NCI-H128 (cell line): ENCODE data around the gene LPA.
"Not testable (repeated sequence)": the region's sequence is repeated elsewhere in the genome, so short reads cannot be mapped to it uniquely, and the experiment has no call there.

Experiments used
- DNase-seq: peaks from one replicate; lab custom pipeline; 2025; ENCODE audit not compliant: unreplicated experiment; lab: John Stamatoyannopoulos, UW

The LPA gene

GRCh38 chr6:160664198-160664597 lies at the start of gene LPA:
Gene LPA, minus strand, starts transcription at chr6:160664275. Its CDS starts 61 bp downstream, at chr6:160664214.
- not testable (repeated sequence) for DNase-seq

GRCh38 chr6:160708993-160709392 lies 44.9 kb upstream of the LPA start:
- DNase-seq, result not testable (repeated sequence)

- DNase-seq, result not testable (repeated sequence)
These were observed 40.6 kb upstream of the LPA start for GRCh38 chr6:160704688-160705087.

GRCh38 chr6:160701918-160702680 lies 38.0 kb upstream of the LPA start, which contains the start of gene PLG:
Gene PLG, plus strand, starts transcription at chr6:160702244. Its CDS starts 61 bp downstream, at chr6:160702305.
- not testable (repeated sequence) for DNase-seq

GRCh38 chr6:160697826-160698225 lies 33.8 kb upstream of the LPA start:
- DNase-seq, result no peak

GRCh38 chr6:160696884-160697283 lies 32.8 kb upstream of the LPA start:
- DNase-seq, result not testable (repeated sequence)

GRCh38 chr6:160695622-160696021 lies 31.5 kb upstream of the LPA start:
- DNase-seq, result not testable (repeated sequence)

- not testable (repeated sequence) for DNase-seq
These were observed 30.9 kb upstream of the LPA start for GRCh38 chr6:160695025-160695424.

- DNase-seq, result no peak
These were observed 28.4 kb upstream of the LPA start for GRCh38 chr6:160692369-160692959.

- DNase-seq, result no peak
These were observed 27.5 kb upstream of the LPA start for GRCh38 chr6:160691617-160692016.

- DNase-seq, result no peak
These were observed 26.4 kb upstream of the LPA start for GRCh38 chr6:160690458-160690857.

GRCh38 chr6:160685762-160686450 lies 21.8 kb upstream of the LPA start:
- no peak for DNase-seq

- not testable (repeated sequence) for DNase-seq
These were observed 21.2 kb upstream of the LPA start for GRCh38 chr6:160685101-160685761.

- no peak for DNase-seq
These were observed 15.3 kb upstream of the LPA start for GRCh38 chr6:160679402-160679769.

- no peak for DNase-seq
These were observed 14.8 kb upstream of the LPA start for GRCh38 chr6:160678744-160679401.

- DNase-seq, result no peak
These were observed 14.2 kb upstream of the LPA start for GRCh38 chr6:160678230-160678629.

GRCh38 chr6:160676418-160676817 lies 12.3 kb upstream of the LPA start:
- DNase-seq, result not testable (repeated sequence)

- DNase-seq, result no peak
These were observed 4.5 kb upstream of the LPA start for GRCh38 chr6:160668589-160668988.

GRCh38 chr6:160667639-160668481 lies 3.8 kb upstream of the LPA start:
- DNase-seq, result no peak

GRCh38 chr6:160662842-160663241 lies 1.2 kb downstream of the LPA start:
- no peak for DNase-seq
